ENCODE data around the gene ZNF816.
"Not testable (repeated sequence)": the region's sequence is repeated elsewhere in the genome, so short reads cannot be mapped to it uniquely, and the experiment has no call there.

Gene ZNF816
- 3.8 to 14.5 (median 11.1) reads per million in 4 donors for total RNA-seq

DNA sequence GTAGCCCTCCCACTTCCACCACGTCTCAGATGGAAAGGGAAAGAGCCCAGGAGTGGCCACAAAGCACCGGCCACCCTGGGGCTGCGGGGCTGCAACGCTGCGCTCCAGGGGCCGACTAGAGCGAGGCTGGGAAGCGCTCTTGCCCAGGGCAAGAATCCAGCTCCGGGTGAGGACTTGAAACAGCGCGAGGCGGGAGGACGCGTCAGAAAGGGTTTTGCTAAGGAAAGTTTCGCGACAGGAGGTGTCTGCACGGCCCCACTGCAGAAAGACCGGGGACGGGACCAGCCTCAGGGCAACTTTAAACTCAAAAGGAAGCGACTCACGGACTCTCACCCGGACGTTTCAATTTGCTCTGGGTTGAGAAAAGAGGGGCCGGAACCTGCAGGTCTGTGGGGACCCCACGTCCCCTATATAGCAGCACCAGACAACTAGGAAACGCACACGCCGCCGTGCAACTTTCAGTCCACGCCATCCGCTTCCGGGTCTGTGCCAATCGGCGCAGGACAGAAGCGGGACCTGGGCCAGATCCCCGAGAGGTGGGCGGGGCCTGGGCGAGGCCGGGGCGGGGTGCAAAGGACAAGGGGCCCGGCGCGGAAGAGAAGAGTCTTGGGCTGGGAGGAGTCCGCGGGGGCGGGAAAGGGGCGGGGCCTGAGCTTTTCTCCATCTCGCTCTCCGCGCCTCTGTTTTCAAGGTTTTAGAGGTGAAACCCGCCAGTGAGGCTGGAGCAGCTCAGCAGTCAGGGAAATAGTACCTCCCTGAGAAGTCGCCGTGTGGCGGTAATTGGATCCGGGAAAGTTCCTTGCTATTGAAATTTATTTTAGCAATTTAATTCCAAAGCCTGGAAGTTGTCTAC is at the start of gene ZNF816:
ZNF816 (minus strand) TSS at position 488 of the 853 bp plus-strand sequence. CDS start 6,792 bp downstream, outside the sequence.
- peak; percentile 97 to 98 (median 98) for DNase-seq

DNA sequence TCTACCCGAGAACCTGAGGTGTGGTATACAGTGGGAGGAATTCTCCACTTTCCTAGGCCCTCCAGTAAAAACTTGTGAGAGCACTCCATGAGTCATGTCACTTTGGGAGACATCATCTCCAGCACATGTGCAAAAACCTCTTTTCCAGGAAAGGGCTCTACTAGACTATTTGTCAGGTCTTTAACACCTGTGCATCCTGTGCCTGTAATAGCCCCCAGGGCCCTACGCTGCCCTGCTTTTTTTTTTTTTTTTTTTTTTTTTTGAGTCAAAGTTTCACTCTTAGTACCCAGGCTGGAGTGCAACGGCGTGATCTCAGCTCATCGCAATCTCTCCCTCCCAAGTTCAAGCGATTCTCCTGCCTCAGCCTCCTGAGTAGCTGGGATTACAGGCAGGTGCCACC is 49.3 kb upstream of the ZNF816 start:
- no peak for DNase-seq

DNA sequence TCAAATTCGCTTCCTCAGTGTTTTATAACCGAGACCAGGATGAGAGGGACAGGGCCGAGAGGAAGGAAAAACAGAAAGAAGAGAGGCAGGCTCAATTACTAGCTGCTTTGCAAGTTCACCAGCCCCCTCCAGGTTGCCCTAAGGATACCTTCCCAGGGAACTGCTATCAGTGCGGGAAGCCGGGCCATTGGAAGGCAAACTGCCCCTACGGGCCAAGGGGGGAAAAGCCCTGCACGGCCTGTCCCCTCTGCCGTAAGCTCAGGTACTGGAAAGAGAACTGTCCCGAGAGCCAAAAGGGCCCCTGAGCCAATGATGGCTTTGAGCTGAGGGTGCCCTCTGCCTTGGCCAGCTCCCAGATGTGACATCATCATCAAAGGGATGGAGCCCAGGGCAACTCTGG is 47.8 kb upstream of the ZNF816 start:
- DNase-seq, result no peak

DNA sequence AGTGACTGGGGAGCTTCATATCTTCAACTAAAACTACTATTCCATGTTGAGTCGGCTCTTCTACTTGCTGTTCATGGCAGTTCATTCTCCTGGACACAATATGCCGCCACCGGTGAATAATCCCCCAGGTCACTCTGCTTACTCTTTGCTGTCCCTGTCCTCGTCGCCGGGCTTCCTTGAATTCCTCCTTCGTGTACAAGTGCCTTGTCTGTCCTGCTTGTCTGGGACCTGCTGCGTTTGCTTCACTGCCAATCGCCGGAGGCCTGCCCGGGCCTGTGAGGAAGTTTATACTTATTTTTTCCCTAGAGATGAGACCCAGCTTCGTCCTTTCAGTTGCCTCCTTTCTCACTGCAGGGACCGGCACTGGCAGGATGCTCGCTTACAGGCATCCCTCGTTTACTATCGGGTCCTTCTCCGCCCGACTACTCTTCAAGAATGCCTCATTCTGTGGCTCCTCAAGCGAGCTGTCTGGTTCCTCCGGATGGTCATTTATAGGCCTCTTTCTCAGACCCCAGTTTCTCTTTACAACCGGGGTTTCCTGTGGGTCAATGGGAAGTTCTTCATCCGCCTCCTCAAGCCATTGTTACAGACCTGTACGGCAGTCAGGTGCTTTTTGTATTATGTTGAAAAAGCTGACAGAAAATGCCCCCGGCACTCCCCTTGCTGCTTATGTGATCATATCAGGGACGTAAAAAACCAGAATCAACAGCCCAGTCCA is 45.5 kb upstream of the ZNF816 start:
- no peak for DNase-seq

DNA sequence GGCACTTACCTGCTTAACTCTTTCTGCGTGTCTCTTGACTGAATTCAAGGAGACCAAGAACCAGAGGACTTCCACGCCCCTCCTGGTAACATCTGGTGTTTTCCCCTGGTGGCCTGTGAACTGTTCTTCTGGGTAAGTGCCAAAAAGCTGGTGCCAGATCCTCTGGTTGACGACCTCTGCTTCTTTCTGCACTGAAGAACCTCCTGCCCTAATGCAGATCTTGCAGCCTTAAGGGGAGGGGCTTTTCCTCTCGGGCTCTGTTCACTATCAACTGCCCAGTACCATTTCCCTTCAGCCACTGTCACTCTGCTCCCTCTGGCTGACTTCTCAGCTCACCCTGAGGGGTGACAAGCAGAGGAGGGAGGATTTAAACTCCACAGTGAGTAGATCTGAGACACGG is 44.9 kb upstream of the ZNF816 start:
- no peak for DNase-seq

DNA sequence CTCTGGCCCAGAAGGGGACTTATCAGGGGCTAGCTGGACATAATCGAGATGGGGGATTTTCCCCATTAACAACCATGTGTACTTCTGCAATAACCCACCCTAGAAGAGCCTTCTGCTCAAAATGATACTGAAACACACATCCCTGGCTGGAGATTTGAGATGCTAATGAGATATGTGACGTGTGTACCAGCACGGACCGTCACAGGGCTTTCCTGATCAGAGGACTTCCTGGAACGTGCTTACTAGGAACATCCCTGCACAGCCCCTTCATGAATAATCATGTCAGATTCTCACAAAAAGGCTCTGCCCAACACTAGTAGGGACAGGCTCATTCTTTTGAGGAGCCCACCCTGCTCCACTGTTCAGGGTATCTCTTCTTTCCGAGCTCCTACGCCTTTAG is 44.5 kb upstream of the ZNF816 start:
- no peak for DNase-seq

DNA sequence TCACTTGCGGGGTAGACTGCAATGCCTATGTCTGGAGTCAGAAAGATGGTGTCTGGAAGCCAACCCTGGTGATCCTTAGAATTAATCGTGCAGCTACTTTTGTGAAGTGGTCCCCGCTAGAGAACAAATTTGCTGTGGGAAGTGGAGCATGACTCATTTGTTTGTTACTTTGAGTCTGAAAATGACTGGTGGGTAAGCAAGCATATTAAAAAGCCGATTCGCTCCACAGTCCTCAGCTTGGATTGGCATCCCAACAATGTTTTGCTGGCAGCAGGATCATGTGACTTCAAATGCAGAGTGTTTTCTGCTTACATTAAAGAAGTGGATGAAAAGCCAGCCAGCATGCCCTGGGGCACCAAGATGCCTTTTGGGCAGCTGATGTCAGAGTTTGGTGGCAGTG is 41.6 kb upstream of the ZNF816 start:
- DNase-seq, result no peak

DNA sequence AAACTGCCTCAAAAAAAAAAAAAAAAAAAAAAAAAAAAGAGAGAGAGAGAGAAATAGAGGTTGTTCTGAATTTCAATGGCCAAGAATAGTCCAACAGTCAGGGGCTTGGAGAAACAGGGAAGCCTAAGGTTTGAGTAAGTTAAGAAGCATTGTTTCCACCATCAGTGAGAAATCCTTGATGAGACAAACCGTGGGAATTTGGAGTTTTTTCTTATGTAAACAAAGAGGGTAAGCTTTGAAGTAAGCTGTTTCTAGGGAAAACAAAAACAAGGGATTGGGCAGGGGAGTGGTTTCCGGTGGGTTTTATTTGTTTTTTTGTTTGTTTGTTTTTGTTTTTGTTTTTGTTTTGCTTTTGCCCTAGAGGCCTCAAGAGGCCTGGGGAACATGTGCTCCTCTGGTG is 39.8 kb upstream of the ZNF816 start:
- DNase-seq, result no peak

DNA sequence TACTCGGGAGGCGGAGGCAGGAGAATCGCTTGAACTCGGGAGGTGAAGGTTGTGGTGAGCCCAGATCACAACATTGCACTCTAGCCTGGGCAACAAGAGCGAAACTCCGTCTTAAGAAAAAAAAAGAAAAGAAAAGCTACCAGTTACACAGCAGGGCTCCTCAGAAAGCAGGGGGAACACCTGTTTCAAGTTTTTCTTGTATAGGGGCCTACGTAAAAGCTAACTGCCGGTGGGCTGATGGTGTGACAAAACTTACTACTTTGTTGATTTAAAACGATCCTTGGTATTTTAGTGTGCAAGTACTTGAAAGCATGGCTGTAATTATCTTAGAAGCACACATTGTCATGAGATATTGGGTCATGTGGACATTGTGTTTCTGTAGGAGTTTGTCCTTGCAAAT is 35.3 kb upstream of the ZNF816 start:
- DNase-seq, result no peak

DNA sequence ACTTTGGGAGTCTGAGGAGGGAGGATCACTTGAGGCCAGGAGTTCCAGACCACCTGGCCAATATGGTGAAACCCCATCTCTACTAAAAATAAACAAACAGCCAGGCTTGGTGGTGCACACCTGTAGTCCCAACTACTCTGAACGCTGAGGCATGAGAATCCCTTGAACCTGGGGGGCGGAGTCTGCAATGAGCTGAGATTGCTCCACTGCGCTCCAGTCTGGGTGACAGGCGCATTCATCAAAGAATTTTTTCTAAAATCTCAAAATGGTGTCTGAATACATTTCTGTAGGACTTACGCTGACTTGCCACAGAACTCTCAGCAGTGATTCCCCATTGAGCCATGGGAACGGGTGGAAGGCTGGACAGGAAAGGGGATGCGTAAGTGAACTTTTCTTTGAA is 33.0 kb upstream of the ZNF816 start:
- DNase-seq, result no peak

DNA sequence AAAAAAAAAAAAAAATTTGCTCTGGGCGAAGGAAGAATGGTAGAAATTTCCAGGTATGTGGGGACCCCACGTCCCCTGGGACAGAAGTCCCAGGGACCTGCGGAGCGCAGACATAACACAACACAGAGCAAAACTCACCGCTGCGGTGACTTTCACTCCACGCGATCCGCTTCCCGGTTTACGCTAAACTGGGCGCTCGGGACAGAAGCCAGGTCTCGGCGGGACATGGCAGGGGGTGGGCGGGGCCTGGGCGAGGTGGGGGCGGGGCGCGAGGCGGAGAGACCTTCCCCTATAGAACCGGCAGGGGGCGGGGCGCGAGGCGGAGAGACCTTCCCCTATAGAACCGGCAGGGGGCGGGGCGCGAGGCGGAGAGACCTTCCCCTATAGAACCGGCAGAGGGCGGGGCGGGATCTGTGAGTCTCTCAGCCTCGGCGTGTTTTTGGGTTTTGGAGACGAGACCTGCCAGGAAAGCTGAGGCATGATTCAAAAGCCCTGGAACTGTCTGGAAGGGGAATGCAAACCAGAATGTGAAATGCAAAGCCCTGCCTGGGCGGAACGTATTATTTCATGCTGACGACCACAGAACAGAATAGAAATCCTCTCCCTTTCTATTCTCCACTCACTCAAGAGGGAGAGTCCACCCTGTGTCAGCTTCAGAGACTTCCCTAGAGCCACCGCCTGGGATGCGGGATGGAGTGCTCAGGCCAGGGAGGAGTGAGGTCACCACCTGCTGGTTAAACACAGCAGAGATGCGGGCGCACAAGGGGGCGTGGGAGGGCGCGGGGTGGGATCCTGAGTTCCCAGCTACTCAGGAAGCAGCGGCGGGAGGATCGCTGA is 30.9 kb upstream of the ZNF816 start:
- DNase-seq, result peak; percentile 43 to 80 (median 74)

DNA sequence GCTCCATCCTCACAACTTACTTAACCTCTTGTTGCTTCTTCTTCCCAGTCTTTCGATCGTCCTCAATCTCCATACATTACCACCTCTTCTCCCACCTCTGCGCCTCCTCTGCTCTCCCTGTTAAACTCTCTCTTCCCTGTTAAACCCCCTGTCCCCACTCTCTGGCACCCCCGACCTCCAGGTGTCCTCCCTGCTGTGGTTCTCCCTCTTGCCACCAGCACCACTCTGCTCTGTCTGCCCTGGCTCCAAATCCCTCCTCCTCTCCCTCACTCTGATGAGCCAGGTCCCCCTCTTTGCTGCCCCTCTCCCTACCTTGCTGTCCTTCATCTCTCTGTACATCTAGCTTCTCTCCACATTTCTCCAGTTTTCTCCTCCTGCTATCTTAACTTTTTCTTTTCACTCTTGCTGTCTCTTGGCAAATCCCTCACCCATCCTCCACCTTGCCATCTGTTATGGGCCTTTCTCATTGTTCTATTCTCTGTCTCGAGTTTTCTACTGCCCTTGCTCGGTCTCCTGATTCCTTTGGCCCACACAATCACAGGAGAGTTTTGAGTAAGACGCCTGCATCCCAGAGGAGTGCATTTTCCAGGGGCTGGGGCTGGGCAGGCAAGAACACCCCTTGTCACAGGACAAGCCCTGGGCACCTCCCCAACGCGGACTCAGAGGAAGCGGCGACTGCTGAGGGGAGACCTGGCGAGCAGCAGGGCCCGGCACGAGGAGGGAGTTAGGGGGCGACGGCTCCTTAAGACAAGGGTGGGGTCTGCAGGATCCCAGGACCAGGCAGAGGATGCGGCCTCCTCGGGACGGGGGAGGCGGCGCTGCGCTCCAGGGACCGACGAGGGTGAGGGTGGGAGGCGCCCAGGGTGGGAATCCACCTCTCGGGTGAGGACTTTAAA is 29.7 kb upstream of the ZNF816 start:
- DNase-seq, result no peak

DNA sequence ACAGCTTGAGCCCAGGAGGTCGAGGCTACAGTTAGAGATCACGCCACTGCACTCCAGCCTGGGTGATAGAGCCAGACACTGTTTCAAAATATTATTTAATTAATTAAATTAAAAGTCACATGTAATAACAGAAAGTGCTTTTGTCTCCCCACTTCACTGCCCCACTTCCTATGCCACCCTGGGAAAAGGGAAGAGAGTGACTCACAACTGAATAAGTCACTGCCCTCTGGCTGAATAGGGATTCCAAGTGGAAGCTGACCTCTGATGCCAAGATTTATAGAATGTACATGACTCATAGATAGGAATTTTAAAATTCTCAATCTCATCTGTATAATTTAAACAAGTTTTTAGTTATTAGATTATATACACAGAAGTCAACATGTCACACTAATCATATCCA is 28.8 kb upstream of the ZNF816 start:
- no peak for DNase-seq

DNA sequence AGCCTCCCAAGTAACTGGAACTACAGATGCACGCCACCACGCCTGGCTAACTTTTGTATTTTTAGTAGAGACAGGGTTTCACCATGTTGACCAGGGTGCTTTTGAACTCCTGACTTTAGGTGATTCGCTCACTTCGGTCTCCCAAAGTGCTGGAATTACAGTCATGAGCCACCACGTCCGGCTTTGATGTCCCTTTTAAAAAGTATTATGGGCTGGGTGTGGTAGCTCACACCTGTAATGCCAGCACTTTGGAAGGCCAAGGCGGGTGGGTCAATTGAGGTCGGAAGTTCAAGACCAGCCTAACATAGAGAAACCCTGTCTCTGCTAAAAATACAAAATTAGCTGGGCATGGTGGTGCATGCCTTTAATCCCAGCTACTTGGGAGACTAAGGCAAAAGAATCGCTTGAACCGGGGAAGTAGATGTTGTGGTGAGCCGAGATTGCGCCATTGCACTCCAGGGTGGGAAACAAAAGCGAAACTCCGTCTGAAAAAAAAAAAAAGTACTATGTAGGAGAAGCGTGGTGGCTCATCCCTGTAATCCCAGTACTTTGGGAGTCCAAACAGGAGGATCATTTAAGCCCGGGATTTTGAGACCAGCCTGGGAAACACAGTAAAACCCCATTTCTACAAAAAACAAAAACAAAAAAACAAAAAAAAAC is 28.2 kb upstream of the ZNF816 start:
- no peak for DNase-seq

DNA sequence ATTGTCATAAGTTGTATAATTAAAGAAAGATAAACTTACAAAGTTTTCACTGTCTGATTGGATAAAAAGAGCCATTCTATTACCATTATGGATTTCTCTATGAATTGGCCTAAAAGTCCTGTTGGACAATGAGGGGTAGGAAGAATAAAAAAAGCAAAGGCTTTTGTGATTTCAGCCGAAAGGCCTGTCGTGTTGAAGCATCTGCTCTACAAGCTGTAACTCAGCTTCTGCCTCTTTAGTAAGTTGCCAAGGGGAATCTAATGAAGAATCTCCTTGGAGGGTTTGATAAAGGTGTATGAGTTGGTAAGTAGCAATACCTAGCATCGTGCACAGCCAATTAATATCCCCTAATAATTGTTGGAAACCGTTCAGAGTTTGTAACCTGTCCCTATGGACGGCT is 25.8 kb upstream of the ZNF816 start:
- no peak for DNase-seq

DNA sequence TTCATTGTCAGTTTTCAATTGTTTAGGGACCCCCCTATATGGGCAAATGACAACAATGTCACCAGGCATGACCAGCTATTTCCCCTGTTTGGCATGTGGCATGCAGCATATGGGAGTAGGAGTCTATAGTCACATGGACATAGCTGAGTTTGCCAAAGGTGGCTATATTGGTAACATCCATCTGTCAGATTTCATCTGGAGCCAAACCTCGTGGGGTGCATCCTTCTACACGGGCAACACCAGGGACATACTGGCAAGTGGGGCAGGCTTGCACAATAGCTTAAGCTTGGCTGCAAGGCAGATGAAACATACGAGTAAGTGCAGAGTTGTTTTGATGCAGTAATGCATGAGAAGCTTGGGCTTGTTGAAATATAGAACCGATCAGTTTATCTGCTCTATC is 24.5 kb upstream of the ZNF816 start:
- no peak for DNase-seq

DNA sequence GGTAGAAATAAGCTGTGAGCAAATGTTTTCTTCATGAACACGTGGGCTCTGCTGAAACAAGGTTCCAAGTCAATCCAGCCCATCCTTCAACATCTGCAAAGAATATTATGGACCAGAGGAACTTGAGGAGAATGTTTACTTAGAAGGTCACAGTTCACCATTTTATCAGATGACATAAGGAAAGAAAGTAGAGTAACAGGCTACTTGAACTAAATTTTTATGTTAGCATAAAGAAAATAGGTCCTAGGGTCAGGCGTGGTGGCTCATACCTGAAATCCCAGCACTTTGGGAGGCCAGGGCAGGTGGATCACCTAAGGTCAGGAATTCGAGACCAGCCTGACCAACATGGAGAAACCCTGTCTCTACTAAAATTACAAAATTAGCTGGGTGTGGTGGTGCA is 20.5 kb upstream of the ZNF816 start:
- DNase-seq, result not testable (repeated sequence)

DNA sequence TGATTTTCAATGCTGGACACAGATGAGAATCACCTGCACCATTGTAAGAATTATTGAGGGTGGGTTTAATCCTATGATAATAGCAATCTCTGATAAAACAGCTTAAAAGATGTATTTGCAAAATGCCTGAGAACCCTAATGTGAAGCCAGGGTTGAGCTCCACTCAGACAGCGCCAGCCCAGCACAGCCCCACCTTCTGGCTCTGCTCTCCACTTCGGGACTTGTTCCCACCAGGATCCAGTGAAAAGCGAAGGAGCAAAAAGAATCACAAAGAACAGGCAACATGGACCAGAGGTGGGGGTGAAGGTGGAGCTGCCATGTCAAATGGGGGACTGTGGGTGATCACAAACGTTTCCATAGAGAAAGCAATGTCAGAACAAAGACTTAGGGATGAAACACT is 18.6 kb upstream of the ZNF816 start:
- no peak for DNase-seq

DNA sequence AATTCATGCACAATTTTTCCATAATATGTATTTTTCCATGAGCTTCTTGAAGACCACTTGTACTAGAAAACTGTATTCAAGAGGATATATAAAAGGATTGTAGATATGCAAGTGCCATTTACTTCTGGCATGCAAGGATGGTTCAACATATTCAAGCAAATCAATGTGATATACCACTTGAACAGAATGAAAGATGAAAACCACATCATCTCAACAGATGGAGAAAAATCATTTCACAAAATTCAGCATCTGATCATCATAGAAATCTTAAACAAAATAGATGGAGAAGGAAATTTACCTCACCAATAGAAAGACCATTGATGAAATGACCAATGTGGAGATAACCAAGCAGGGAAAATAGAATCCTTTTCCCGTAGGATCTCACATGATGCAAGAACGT is 5.1 kb upstream of the ZNF816 start:
- DNase-seq, result no peak

DNA sequence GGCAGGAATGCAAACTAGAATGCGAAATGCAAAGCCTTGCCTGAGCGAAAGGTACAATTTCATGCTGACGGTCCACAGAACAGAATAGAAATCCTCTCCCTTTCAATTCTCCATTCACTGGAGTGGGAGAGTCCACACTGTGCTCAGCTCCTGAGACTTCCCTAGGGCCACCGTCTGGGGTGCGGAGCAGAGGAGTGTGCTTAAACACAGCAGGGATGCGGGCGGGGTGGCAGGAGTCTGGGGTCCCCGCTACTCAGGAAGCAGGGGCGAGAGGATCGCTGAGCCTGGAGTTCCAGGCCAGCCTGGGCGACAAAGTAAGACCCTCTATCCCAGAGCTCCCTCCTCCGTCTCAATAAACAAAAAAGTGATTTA is 552 bp upstream of the ZNF816 start:
- peak in 1 of 5 donors; percentile 6 for DNase-seq

DNA sequence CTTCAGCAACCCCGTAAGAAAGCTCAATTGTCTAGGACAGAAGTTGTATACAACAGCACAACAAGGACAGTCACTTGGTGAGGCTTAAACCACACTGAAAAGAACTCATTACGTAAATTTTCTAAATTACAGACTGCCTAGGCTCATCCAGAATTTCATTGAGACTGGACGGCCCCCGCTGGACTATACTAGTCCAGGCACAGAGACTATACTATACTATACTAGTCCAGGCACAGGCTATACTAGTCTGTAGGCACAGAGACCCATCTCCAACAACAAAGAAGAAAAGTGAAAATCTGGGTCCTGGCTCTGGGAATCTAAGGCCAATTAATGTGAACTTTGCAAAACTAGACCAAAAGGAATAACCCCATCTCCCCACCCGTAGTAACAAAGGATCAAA is 700 bp downstream of the ZNF816 start:
- DNase-seq, result no peak

Data from T-helper 1 cell (primary cell).